8988T (cell line): ENCODE data around the gene KYAT1.

Experiments used
- DNase-seq: peaks from one replicate; pipeline ENCODE4 v3.0.0; 2011

Gene KYAT1

DNA sequence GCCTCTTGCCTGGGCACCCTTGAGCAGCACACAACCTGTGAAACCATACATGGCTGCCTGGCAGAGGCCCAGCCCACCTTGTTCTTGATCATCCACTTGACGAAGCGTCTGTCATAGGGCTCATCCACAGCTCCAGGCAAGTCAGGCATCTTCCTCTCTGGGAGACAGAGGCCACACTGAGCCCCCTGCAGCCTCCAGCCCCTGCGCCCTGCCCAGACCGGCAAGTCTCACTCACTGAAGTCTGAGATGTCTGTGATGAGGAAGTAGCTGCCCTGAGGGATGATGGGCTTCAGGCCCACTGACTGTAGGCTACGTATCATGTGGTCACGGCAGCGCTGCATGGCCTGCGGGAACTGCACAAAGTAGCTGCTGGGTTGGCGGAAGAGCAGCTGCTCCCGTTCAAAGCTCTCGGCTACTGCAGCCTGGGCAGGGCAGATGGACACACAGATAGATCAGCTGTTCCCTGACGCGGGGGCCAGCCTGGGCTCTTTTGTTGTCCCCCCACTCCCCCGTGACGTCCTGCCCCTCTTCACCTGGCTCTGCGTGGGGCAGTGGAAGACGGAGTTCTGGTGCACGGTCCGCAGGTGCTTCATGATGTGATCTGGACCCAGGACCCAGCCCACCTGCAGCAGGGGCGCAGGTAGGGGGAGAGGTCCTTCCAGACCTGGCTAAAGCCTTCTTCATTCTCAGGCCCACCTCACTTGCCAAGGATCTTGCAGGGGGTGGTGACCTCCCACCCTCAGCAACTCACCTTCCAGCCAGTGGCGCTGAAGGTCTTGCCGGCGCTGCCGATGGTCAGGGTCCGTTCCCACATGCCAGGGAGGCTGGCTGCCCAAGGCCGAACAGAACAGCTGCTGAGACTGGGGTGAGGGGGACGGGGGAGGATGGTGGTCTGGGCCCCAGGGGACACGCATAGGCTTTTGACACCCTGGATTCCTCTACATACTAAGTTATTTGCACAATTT, 46.2 kb downstream of the KYAT1 start:
- no peak for DNase-seq

DNA sequence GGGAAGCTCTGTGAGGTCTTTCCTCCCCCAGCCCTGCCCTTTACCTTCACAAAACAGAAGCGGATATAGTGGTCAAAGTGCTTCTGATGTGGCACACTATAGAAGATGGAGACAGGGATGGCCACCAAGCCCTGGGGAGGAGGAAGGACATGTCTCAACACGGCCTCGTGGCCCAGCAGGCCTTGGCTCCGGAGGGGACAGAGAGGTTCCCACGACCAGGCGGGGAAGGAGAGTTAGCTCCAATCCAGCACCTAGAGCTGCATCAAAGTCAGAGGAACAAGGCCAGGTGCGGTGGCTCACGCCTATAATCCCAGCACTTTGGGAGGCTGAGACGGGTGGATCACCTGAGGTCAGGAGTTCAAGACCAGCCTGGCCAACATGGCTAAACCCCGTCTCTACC, 48.1 kb downstream of the KYAT1 start:
- no peak for DNase-seq

DNA sequence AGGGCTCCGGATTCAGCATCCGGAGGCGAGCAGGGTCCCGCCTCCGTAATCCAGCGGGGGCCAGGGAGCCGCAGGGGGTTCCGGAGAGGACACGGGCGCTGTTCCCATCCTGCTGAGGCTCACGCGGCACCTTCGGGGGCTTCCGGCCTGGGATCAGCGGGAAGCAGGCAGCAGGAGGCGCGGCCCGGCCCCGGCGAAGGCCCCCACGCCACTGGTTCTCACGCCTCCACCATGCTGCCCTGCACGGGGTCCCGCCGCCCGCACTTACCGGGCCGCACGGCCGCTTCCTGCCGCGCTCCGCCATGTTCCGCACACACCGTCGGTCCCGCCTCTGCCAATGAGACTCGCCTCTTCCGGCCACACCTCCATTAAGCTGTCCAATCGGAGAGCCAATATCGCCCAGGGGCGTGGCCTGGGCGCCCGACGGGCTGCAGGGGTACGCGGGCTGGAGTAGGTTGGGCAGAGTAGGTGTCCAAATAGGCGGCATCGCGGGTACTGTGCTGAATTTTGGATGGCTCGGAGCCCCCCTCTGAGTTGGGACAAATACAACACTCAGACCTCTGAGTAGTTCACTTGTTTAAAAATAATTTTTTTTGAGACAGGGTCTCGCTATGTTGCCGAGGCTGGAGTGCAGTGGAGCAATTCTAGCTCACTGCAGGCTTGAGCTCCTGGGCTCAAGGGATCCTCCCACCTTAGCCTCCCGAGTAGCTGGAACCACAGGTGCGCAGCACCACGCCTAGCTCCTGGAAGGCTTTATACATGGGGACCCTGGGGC, 52.1 kb downstream of the KYAT1 start, which contains the start of gene SPOUT1:
Gene SPOUT1 (minus strand): TSS at position 318 of the 775 bp plus-strand sequence. CDS start 14 bp downstream, at position 304.
- peak; percentile 94 for DNase-seq

DNA sequence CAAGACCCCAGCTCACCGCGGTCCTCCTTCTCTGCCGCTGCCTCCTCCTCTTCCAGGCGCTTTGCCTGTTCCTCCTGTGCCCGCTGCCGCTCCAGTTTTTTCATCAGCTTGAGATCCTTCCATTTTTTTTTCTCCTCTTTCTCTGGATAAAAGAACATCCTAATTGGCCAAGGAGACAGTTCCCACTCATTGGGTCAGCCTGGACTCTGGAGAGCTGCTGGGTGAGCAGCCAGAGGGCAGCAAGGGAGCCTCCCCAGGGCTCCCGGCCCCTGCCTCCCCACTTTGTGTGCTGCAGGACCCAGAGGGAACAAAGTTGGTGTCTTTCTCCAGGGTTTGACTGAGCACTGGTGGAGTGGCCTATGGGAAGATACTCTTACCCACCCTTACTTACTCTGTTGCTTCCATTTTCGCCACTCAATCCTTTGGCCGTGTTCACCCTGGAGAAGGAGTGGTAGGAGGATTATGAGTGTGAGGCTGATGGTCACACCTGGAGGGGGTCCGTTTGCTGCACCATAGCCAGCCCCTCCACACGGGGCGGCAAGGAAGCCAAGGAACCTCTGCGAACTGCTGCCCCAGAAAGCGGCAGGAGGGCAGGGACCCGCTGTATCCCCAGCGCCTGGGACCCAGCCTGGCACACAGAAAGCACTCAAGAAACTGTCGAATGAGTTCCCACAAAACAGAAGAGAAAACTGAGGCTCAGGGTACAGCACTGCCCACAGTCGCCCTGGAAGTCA, 52.9 kb downstream of the KYAT1 start:
- DNase-seq: peak; percentile 24

DNA sequence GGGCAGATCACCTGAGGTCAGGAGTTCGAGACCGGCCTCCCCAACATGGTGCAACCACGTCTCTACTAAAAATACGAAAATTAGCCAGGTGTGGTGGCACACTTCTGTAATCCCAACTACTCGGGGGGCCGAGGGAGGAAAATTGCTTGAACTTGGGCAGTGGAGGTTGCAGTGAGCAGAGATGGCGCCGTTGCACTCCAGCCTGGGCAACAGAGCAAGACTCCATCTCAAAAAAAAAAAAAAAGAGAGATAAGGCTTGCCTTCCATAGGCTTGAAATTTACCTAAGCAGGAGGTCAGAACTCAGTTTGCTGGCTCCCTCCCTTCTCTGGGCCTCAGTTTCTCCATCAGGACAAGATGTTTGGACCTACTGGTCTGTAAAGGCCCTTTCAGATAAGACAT, 53.5 kb downstream of the KYAT1 start:
- DNase-seq: no peak

DNA sequence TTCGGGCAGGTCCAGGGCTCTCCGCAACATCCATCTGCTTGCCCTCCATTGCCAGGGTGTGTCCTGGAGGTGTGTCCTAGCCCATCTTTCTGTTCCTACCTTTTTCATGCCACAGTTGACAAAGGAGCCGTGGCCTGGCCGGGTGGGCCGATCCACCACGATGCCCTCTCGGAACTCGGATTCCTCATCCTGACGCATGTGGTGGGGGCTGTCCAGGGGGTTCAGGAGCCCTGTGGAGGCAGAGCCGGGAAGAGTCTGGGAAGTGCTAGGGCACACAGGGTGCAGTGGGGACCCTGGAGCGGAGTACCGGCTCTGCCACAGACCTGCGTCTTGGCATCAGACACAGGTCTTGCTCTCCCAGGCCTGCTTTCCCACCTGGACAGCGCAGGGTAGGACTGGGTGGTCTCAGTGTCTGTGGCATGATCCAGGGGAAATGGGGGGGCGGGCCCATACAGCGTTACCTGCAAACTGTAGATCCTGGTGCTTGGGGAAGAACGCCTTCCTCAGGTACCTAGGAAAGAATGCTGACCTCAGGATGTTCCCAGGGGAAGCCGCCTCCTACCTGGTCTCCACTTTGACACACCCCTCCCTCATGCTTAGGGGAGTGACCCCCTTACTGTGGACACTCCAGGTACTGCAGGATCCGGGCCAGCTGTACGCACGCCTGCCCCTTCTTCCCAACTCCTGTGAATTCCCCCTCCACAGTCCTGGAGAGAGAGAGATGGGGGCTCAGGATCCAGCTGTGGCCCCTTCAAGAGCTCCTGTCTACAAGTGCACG, 55.6 kb downstream of the KYAT1 start:
- DNase-seq: peak; percentile 62

DNA sequence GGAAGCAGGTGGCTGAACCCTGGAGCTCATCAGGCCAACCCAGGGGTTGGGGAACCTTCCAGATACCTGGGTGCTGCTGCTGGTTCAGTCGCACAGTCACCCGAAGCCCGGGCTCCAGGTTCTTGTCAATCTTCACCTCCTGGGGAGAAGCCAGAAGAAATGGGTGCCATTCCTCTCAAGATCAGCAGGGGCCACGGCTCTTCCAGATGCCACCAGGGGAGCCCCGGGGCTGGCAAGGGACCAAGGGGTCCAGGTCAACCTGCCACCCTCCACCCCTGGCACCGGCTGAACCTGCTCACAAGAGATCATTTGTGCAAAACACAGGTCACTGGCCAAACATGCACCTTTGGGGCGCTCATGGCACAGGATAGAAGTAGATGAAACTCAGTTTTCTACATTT, 56.8 kb downstream of the KYAT1 start:
- peak; percentile 17 for DNase-seq

DNA sequence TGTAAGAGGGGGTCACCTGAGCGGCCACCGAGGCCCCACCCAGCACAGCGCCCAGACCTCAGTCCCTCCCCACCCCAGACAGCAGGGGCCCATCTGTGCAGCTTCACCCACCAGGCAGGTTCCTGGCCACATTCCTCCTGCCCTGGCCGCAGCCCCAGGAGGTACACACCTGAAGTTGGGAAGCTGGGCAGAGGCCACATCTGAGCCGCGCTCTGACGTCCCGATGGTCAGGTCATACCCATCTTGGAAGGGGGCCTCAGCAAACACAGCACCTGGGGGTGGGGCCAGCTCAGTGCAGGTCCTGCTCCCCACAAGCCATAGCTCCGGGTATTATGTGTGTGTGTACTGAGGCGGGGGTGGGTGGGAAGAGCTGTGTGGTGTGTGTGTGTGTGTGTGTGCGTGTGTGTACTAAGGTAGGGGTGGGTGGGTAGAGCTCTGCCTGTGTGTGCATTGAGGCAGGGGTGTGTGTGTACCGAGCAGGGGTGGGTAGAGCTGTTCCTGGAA, 57.8 kb downstream of the KYAT1 start:
- DNase-seq: peak; percentile 24

DNA sequence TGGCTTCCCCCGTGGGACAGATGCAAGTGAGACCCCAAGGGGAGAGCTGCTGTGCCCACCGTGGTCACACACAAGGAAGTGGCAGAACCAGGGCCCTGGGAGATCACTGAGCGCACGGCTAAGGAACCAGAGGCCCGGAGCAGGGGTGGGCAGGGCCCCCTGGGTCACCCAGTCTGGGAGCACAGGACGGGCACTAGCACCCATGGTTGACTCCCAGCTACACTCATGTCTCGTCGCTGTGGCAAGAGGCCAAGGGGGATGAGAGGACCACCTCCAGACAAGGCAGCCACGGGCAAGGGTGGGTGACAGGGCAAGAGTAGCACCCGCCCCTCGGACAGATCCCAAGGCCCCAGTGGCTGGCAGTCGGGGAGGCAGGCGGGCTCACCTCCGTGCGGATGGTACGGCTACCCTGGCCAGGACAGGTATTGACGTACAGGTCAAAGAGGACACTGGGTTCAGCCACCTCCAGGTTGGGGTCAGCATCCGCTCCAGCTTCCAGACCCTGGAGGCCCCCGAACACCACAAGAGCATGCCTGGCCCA, 58.3 kb downstream of the KYAT1 start:
- DNase-seq: no peak

DNA sequence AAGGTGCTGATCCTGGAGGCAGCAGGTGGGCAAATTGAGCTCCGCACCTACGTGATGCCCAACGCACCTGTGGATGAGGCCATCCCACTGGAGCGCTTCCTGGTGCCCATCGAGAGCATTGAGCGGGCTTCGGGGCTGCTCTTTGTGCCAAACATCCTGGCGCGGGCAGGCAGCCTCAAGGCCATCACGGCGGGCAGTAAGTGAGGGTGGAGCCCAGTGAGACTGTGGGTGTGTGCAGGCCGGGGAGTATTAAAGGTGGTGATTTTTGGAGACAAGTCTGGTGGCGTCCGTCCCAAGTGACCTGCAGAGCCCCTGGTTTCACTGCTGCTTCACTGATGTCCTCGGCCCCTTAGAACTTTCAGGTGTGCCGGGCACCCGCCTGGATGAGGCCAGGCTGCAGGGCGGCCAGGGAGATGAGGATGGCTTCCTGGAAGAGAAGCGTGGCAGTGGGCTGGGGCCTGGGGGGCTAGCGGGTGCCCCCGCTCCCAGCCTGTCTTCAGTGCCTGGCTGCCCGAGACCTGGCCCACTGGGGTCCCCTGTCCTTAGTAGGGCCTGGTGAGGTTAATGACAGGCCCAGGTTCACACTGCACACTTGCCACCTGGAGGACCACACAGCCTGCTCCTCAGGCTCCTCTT, 59.2 kb downstream of the KYAT1 start:
- DNase-seq: no peak

DNA sequence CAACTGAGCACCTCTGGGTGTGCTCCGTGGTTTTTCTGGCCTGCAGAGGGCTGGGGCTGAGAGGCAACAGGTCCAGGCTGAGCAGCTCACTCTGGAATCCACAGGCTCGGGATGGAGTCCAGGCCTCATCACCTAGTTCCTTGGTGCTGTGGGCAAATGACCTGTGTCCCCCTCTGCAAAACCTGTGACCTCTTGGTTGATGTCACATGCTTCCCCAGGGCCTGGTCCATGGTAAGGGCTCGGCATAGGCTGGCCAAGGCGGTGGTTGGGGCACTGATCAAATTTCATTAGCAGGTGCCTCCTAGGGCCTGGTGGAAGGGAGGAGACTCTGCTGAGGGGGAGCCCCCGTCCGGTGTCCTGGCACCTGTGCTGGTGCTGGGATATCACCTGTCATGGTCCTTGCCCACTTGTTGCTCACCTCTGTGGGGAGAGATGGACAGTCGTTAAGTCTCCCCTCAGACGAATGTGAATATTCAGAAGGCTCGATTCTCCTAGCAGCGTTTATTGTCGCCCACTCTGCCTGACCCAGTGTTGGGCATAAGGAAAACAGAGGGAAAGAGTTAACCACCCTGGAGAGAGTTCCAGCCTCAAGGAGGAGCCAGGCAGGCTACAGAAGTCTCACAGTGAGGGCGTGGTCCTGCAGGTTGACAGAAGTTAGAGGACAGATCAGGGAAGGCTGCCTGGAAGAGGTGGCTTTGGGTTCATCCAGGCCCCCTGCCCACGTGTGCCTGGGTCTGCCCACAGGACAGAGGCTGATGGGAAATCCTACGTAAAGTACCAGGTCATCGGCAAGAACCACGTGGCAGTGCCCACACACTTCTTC, 60.0 kb downstream of the KYAT1 start:
- DNase-seq: no peak

DNA sequence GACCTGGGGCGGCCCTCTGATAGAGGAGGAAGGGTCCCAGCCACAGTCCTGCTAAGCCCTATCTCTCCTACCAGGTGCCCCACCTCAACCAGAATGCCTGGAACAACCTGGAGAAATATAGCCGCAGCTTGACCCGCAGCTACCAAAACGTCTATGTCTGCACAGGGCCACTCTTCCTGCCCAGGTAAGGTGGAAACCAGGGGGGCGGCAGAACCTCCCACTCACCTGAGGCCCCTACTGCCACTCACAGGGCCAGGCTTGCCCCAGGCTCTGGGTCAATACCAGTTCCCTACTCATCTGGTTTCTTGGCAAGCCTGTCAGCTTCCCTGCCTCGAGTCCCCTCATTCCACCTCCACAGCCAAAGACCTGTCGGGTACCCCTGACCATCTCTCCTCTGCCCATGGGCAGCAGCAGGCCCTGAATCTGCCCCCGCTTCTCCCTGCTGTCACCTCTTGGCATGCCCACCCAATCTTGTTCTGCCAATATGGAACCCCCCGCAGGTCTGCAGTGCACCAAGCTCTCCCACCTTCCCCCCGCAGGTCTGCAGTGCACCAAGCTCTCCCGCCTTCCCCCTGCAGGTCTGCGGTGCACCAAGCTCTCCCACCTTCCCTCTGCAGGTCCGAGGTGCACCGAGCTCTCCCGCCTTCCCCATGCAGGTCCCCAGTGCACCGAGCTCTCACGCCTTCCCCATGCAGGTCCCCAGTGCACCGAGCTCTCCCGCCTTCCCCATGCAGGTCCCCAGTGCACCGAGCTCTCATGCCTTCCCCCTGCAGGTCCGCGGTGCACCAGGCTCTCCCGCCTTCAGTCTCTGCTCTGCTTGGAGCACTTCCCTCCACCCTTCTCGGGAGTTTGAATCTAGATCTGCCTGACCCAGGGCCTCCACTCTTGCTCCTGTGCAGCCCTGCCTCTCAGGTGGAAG, 60.8 kb downstream of the KYAT1 start:
- peak; percentile 21 for DNase-seq

DNA sequence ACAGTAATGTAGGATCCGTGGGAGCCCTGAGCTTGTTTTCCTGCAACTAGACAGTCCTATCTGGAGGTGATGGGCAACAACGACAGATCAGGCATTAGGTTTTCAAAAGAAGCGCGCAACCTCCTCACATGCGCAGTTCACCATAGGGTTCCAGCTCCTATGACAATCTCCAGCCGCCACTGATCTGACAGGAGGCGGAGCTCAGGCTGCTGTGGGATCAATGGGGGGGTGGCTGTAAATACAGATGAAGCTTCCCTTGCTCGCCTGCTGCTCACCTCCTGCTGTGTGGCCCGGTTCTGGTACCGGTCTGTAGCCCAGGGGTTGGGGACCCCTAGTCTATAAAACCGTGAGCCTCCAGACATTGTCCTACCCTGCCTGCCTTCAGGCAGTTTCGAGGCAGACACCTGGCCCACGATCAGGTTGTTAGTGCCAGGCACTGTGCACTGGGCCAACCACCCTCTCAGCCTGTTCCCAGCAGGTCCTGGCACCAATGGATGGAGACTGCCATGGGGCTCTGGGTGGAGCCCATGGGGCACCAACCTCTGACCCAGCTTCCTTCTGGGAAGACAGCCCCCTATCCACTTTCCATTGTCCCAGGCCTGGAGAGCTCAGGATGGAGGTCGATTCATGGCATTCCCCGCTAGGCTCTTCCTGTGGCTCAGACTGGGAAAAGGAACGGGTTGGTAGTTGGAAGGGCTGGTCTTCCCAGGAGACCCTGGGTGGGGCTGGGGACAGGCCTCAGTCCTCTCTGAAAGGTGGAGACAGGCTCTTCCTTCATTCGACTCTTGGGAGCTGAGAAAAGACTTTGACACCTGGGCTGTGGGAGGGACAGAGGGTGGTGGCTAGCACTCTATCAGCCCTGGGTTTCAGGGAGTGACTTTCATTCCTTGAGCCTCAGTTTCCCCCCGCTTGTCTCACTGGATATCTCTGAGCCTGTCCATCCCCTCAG, 61.8 kb downstream of the KYAT1 start:
- peak; percentile 25 for DNase-seq

DNA sequence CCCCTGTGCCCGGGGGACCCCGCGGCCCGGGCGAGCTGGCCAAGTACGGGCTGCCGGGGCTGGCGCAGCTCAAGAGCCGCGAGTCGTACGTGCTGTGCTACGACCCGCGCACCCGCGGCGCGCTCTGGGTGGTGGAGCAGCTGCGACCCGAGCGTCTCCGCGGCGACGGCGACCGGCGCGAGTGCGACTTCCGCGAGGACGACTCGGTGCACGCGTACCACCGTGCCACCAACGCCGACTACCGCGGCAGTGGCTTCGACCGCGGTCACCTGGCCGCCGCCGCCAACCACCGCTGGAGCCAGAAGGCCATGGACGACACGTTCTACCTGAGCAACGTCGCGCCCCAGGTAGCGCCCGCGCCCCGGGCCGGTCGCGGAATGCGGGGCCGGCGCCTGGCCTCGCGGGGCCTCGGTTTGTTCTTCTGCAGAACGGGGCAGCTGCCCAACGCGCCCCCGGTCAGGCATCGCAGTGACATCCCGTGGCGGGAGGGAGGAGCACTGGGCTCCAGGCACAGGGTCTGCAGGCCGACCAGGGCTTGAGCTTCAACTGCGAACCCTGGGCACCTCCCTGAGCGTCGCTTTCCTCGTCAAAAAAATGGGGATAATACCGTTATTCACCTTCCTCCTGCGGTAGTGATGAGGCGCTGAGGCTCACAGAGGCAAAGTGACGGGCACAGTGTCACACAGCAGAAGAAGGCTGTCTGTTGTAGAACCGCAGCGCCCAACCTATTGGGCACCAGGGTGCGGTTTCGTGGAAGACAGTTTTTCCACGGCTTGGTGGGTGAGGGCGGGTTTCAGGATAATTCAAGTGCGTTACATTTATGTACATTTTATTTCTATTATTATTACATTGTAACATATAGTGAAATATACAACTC, 62.7 kb downstream of the KYAT1 start:
- DNase-seq: peak; percentile 65

DNA sequence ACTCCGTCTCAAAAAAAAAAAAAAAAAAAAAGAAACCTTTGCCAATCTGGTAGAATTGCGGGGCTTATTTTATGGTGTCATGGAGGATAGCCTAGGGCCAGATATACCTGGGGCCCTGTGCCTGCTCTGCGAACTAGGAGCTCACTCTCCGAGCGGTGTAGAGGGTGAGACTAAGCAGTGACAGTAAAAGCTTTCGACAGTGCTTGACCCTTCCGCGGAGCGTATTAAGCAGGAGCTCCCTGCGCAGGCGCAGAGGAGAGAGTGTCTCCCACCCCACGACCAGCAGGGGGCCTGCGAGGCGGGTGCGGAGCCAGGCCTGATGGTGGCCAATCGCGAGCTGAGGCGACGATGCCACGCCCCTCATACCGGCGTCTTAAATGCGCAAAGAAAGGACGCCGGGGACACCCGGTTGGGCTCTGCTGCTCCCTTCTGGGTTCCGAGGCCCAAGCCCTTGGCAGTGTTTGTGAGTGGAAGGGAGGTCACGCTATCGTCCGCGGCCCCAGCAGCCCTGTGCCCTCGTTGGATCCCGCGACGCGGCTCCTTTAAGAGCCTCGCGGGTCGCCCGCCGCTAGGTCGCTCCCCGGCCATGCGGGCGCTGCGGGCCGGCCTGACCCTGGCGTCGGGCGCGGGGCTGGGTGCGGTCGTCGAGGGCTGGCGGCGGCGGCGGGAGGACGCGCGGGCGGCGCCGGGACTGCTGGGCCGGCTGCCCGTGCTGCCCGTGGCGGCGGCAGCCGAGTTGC, 63.5 kb downstream of the KYAT1 start, which contains the start of gene ENDOG:
Gene ENDOG (plus strand): TSS at position 402 of the 740 bp plus-strand sequence. CDS start 185 bp downstream, at position 587.
- DNase-seq: peak; percentile 99

DNA sequence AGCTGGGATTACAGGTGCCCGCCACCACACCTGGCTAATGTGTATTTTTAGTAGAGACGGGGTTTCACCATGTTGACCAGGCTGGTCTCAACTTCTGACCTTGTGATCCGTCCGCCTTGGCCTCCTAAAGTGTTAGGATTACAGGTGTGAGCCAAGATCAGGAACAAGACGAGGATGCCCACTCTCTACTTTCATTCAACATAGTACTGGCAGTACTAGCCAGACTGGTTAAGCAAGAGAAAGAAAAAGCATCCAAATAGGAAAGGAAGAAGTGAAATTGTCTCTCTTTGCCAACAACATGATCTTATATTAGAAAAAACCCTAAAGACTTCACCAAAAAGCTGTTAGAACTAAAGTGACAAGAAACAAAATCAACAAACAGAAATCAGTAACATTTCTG, 70.9 kb downstream of the KYAT1 start:
- no peak for DNase-seq
